ENCODE data around the gene CCNF.
A peak's percentile ranks its signal among the peaks of the same experiment; 100 is the strongest.

The CCNF gene

GRCh38 chr16:2484898-2485508 is 55.8 kb downstream of the CCNF start:
- Histone ChIP-seq H3K4me3 (ENCODE audit: low read depth, low read length, poor library complexity, severe bottlenecking) (no peak overlapping the region), H3K9me2 (ENCODE audit: low read depth, low read length) (no peaks in the 10 kb centered on the region), H3K4me2 (ENCODE audit: low read length) (no peak overlapping the region), H3K27ac (ENCODE audit: low read depth, low read length, poor library complexity, severe bottlenecking) (no peak overlapping the region), H3F3A (ENCODE audit: insufficient read depth, low read length) (no peaks in the 10 kb centered on the region), H3K79me2 (ENCODE audit: insufficient read depth, low read length) (no peaks in the 10 kb centered on the region), H3K9ac (ENCODE audit: low read length) (no peak overlapping the region), H3K27me3 (ENCODE audit: insufficient read depth, low read length) (no peaks in the 10 kb centered on the region; the same call in 1 of the 2 replicates), H4K20me1 (ENCODE audit: insufficient read depth, low read length) (no peaks in the 10 kb centered on the region), H3K36me3 (ENCODE audit: insufficient read depth, low read length) (no peaks in the 10 kb centered on the region), H2AFZ (ENCODE audit: low read length) (no peak overlapping the region), H3K4me1 (ENCODE audit: insufficient read depth, low read length, severe bottlenecking) (peaks cover 8% of the 10 kb centered on the region), H3K9me3 (ENCODE audit: low read length) (no peaks in the 10 kb centered on the region)
- TF ChIP-seq CTCF (IDR thresholded peaks at IDR 0.05; ENCODE audit: low read length) (no peak), EZH2 (IDR thresholded peaks at IDR 0.05; ENCODE audit: borderline replicate concordance, low read length) (no peak)

- H3K36me3 ChIP-seq (ENCODE audit: insufficient read depth, low read length) = no peaks in the 10 kb centered on the region
- H3K79me2 ChIP-seq (ENCODE audit: insufficient read depth, low read length) = no peaks in the 10 kb centered on the region
- H3K27me3 ChIP-seq (ENCODE audit: insufficient read depth, low read length) = no peaks in the 10 kb centered on the region; the same call in 1 of the 2 replicates
- no peak overlapping the region for H3K27ac ChIP-seq (ENCODE audit: low read depth, low read length, poor library complexity, severe bottlenecking)
- no peak overlapping the region for H2AFZ ChIP-seq (ENCODE audit: low read length)
- H3K9ac ChIP-seq (ENCODE audit: low read length) = no peak overlapping the region
- no peak overlapping the region for H3K4me3 ChIP-seq (ENCODE audit: low read depth, low read length, poor library complexity, severe bottlenecking)
- no peak overlapping the region for H3K4me2 ChIP-seq (ENCODE audit: low read length)
- no peak for TF ChIP-seq EZH2 (IDR thresholded peaks at IDR 0.05; ENCODE audit: borderline replicate concordance, low read length)
- TF ChIP-seq CTCF (IDR thresholded peaks at IDR 0.05; ENCODE audit: low read length) = no peak
- peaks cover 8% of the 10 kb centered on the region for H3K4me1 ChIP-seq (ENCODE audit: insufficient read depth, low read length, severe bottlenecking)
- H3K9me2 ChIP-seq (ENCODE audit: low read depth, low read length) = no peaks in the 10 kb centered on the region
- H4K20me1 ChIP-seq (ENCODE audit: insufficient read depth, low read length) = no peaks in the 10 kb centered on the region
- no peaks in the 10 kb centered on the region for H3K9me3 ChIP-seq (ENCODE audit: low read length)
- H3F3A ChIP-seq (ENCODE audit: insufficient read depth, low read length) = no peaks in the 10 kb centered on the region
These were observed 56.7 kb downstream of the CCNF start for GRCh38 chr16:2485811-2486507.

DNA sequence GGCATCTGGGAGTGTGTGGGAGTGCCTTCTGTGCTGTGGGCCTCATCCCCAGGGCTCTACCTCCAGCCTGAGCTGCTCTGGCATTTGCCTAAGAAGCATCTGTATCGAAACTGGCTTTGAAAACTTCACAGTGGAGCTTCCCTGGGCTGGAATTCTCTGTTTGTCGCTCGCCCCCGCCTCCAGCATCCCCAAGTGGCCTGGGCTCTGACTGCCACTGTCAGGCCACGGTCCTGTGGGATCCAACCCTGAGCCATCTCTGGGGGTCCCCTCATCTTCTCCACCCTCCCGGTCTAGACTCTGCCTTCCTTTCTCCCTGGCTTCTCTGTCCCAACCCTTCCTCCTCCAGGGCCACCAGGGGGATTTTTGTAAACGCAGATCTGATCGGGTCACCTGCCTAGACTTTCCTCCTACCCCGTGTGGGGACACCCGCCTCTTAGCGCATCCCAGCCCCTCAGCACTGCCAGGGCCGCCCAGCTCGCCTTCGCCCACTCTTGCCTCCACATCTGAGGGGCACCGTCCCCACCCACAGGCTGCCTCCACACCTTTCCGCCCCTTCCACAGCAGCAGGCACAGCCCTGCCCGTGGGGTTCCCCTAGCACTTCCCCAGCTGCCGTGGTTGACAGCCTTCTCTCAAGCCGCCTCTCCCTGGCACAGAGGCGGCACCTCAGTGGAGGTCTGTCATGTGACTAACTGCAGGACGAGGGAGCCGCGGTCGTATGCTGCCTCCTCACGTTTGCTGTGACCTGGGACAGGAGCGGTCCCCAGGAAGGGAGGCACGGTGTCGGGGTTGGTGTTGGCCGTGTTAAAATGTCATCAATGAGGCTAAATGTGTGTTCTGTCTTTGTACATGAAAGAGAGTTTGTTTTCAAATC is 57.6 kb downstream of the CCNF start:
- H4K20me1 ChIP-seq (ENCODE audit: insufficient read depth, low read length) = no peaks in the 10 kb centered on the region
- no peaks in the 10 kb centered on the region for H3K9me3 ChIP-seq (ENCODE audit: low read length)
- H3K36me3 ChIP-seq (ENCODE audit: insufficient read depth, low read length) = no peaks in the 10 kb centered on the region
- no peak overlapping the region for H3K4me3 ChIP-seq (ENCODE audit: low read depth, low read length, poor library complexity, severe bottlenecking)
- H3K4me1 ChIP-seq (ENCODE audit: insufficient read depth, low read length, severe bottlenecking) = peaks cover 8% of the 10 kb centered on the region
- no peaks in the 10 kb centered on the region for H3F3A ChIP-seq (ENCODE audit: insufficient read depth, low read length)
- H3K9ac ChIP-seq (ENCODE audit: low read length) = no peak overlapping the region
- H3K27me3 ChIP-seq (ENCODE audit: insufficient read depth, low read length) = no peaks in the 10 kb centered on the region; the same call in 1 of the 2 replicates
- no peaks in the 10 kb centered on the region for H3K79me2 ChIP-seq (ENCODE audit: insufficient read depth, low read length)
- no peak overlapping the region for H3K4me2 ChIP-seq (ENCODE audit: low read length)
- no peak overlapping the region for H2AFZ ChIP-seq (ENCODE audit: low read length)
- TF ChIP-seq CTCF (IDR thresholded peaks at IDR 0.05; ENCODE audit: low read length) = peak; percentile 62
- no peak for TF ChIP-seq EZH2 (IDR thresholded peaks at IDR 0.05; ENCODE audit: borderline replicate concordance, low read length)
- H3K27ac ChIP-seq (ENCODE audit: low read depth, low read length, poor library complexity, severe bottlenecking) = no peak overlapping the region
- H3K9me2 ChIP-seq (ENCODE audit: low read depth, low read length) = no peaks in the 10 kb centered on the region
